ENCODE results near the gene TSPAN14. TPM values are rescaled to one million over a fixed set of nuclear protein-coding genes. Genes with fewer than 3 reads are reported as not detected.

The TSPAN14 gene
- total and polyA plus RNA-seq, 2 of the 8 experiments (the other 6 are each of a cell fraction or from before 2014, with no cell fraction given), result 47.4 to 57.8 TPM

Other genes starting within 250 kb of the TSPAN14 start
- 70.6 and 84.9 TPM in 2 replicates for gene ANXA11, start 248.8 kb upstream of the TSPAN14 start, total RNA-seq (2021; fragmentation: NEBNext Ultra II Directional; extraction: Animal tissue kit (Norgen Biotek cat#: 25700))
- 40.5 and 58.7 TPM in 2 replicates for gene ANXA11, start 248.8 kb upstream of the TSPAN14 start, polyA plus RNA-seq (2011; rRNA removed)
- gene MAT1A, start 164.7 kb upstream of the TSPAN14 start, total RNA-seq (2021; fragmentation: NEBNext Ultra II Directional; extraction: Animal tissue kit (Norgen Biotek cat#: 25700)), result 2.9 and 4.1 TPM in 2 replicates
- 4.4 and 6.4 TPM in 2 replicates for gene MAT1A, start 164.7 kb upstream of the TSPAN14 start, polyA plus RNA-seq (2011; rRNA removed)
- gene DYDC1, start 97.6 kb upstream of the TSPAN14 start, total RNA-seq (2021; fragmentation: NEBNext Ultra II Directional; extraction: Animal tissue kit (Norgen Biotek cat#: 25700)), result 0.44 TPM in 1 of 2 replicates, not detected in the other
- gene DYDC1, start 97.6 kb upstream of the TSPAN14 start, polyA plus RNA-seq (2011; rRNA removed), result 0.11 TPM in 1 of 2 replicates, not detected in the other
- 3.5 and 5.2 TPM in 2 replicates for gene DYDC2, start 97.5 kb upstream of the TSPAN14 start, total RNA-seq (2021; fragmentation: NEBNext Ultra II Directional; extraction: Animal tissue kit (Norgen Biotek cat#: 25700))
- gene DYDC2, start 97.5 kb upstream of the TSPAN14 start, polyA plus RNA-seq (2011; rRNA removed), result 0.88 and 1.5 TPM in 2 replicates
- 58.3 and 60.1 TPM in 2 replicates for gene PRXL2A, start 45.8 kb upstream of the TSPAN14 start, total RNA-seq (2021; fragmentation: NEBNext Ultra II Directional; extraction: Animal tissue kit (Norgen Biotek cat#: 25700))
- gene PRXL2A, start 45.8 kb upstream of the TSPAN14 start, polyA plus RNA-seq (2011; rRNA removed), result 9.7 and 13.4 TPM in 2 replicates
- gene SH2D4B, start 83.6 kb downstream of the TSPAN14 start, total RNA-seq (2021; fragmentation: NEBNext Ultra II Directional; extraction: Animal tissue kit (Norgen Biotek cat#: 25700)), result 0.10 and 0.13 TPM in 2 replicates
- gene SH2D4B, start 83.6 kb downstream of the TSPAN14 start, polyA plus RNA-seq (2011; rRNA removed), result 0.06 TPM in 1 of 2 replicates, not detected in the other